CD4-positive, alpha-beta T cell treated with Interleukin-4 for 1 hour (primary cell): ENCODE measurements around the gene EAF1.
"Not testable (repeated sequence)": the region's sequence is repeated elsewhere in the genome, so short reads cannot be mapped to it uniquely, and the experiment has no call there.

Experiments used
- DNase-seq, 2 donors: peaks; one replicate each; pipeline ENCODE4 v3.0.0-alpha.2; 2020 to 2022

The EAF1 gene

GRCh38 chr3:15453501-15453900 lies 26.1 kb downstream of the EAF1 start:
- no peak for DNase-seq

- DNase-seq, result no peak
These were observed 26.7 kb downstream of the EAF1 start for GRCh38 chr3:15453991-15454625.

- no peak for DNase-seq
These were observed 27.6 kb downstream of the EAF1 start for GRCh38 chr3:15454965-15455364.

- no peak for DNase-seq
These were observed 28.4 kb downstream of the EAF1 start for GRCh38 chr3:15455756-15456155.

DNA sequence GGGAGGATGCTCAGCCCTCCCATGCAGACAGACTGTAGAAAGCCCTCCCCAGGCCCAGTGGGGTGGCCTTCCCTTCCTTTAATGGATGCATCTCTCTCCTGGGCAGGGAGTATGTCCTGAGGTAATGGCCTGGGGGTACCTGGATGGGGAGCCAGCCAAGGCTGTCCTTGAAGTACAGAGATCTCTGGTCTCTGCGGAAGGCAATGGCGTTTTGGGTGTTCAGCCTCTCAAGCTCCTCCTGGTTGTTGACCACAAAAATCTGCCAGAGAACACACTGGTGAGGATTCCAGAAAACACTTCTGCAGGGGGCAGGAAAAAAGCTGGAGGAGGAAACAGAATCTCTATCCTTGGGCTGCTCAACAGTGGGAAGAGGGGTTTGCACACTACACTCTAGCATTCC lies 28.9 kb downstream of the EAF1 start:
- no peak for DNase-seq

DNA sequence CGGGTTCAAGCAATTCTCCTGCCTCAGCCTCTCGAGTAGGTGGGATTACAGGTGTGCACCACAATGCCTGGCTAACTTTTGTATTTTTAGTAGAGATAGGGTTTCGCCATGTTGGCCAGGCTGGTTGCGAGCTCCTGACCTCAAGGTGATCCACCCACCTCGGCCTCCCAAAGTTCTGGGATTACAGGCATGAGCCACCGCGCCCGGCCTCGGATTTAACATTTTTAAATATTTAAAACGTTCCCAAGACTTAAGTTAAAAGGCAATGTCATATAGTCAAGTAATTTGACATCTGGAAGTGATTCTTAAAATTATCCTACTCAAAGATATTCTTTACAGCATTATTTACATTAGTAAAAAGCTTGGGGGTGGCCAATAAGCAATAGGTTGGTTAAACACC lies 29.5 kb downstream of the EAF1 start:
- DNase-seq, result not testable (repeated sequence)

DNA sequence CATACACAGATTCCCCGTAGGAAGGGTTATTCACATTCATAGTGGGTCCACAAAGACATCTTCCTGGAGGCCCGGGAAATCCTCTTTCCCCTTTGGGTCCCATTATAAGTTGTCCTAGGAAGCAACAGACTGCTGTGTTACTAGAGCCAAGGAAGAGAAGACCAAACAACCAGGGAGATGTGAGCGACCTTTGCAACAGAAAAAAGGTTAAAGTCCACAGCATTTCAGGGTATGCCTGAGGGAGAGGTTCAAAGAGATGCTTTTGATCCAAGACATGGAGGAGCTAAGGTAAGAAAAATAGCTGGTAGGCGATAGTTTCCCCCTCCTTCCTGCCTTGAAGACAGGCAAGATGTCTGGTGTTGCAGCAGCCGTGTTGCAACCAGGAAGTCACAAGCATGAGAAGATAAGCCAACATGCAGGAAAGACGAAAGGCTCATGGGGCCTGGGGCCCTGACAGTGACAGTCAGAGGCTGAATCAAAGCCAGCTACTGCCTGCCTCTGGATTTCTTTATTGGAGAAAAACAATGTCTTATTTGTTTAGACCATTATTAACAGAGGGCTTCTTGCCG lies 30.9 kb downstream of the EAF1 start:
- no peak for DNase-seq

GRCh38 chr3:15460891-15461531 lies 33.6 kb downstream of the EAF1 start:
- DNase-seq, result peak in 1 of 2 donors; percentile 19

- no peak for DNase-seq
These were observed 35.1 kb downstream of the EAF1 start for GRCh38 chr3:15462451-15462850.

DNA sequence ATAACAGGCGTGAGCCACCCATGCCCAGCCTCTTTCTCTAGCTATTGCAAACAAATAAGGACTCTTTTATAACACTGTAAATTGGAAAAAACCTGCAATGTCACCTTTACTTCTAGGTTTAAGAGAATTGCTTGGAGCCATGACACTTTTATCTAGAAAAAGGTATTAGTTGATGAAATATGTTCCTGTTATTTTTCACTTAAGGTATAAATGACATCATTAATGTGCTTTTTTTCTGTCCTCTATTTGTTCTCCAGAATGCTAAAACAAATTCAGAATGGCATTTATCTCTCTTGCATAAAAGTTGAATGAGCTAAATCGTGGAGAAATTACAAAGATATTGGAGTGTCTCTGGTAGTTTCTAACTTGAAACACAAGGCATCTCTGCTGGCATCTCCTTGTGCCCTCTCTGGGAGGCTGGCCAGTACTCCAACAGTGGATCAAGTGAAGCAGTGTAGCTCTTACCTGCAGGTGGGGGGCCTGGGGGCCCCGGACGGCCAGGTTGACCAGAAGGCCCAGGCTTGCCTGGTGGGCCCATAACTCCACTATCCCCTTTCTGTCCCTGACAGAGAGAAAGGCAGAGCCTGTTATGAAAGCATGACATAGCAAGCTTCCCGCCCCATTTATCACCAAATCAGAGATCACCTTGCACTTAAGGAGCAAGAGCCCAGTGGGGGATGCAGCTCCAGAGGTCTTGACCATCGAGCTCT lies 38.6 kb downstream of the EAF1 start:
- DNase-seq, result no peak

DNA sequence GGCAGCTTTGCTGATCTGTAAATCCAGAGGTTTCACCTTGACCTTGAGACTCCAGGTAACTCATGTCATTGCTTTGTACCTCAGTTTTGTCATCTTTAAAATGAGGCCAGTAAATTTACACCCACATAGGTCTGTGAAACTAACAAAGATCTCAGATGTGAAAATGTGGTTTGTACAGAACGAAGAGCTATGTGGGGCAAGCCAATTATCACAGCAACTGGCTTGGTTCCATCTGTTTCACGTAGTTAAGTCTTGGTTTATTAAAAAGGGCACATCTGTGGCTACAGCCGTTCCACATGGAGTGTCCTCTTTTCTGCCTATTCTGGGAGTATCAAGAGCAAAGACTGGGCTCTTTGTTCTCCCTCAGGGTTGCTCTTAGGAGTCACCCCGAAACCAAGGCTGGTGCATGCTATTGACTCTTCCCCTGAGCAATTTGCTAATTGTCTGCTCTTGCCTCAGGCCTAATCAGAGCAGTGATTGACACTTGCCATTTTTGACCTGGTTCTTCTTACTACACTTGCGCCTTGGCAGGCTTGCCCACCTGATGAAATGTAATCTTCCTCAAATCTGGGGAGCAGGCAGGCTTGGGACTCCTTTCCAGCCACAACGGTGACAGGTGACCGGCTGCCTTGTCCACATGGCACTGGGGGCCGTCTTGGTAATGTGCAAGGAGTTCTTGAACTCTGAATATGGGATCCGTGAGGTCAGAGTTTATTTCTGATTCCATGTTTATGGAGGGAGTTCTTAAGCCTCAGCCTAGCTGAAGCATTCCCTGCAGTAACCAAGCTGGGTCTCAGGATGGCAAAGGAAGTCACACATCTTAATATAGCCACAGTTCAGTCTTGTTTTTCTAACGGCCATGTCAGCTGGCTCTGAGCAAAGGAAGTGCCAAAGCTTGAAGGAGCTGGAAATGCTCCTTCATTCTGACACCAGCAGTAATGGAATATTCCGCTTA lies 40.1 kb downstream of the EAF1 start:
- peak in 1 of 2 donors; percentile 10 for DNase-seq

- DNase-seq, result no peak
These were observed 42.9 kb downstream of the EAF1 start for GRCh38 chr3:15470261-15470660.

GRCh38 chr3:15470849-15471248 lies 43.5 kb downstream of the EAF1 start:
- DNase-seq, result no peak

DNA sequence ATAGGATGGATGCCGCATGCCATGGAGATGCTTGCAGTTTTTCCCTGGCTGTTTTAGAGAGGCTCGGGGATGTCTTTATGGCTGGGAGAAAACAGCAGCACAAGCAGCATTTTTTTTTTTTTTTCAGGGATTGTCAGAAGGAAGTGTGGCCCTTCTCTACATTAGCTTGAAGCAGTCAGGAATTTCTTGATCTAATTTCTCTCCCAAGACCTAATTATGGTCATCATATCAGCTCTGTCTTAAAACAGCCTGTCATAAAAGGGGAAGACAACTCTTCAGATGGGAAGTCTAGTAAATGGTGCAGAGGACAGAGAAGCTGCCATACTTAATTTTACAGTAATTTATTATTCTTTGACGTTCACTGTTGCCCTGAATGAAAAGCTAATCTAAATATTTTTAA lies 44.5 kb downstream of the EAF1 start:
- DNase-seq, result no peak

- no peak for DNase-seq
These were observed 47.8 kb downstream of the EAF1 start for GRCh38 chr3:15475161-15475560.

DNA sequence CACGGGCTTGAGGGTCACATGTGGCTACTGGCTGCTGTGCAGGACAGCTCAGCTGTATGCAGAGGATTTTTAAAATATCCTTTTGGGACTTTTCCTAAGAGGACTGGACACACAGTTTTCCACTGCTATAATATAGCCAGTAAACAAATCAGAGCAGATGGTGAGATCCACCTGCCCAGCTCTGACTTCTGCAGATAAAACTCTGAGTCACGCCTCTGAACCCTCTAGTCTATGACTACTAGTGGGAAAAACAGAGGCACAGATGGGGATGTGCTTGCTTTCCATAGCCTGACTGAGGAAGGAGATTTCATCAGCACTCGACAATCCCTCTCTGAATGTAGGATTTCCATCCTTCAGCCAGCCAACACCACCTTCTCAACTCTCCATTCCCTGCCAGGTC lies 49.0 kb downstream of the EAF1 start:
- no peak for DNase-seq

DNA sequence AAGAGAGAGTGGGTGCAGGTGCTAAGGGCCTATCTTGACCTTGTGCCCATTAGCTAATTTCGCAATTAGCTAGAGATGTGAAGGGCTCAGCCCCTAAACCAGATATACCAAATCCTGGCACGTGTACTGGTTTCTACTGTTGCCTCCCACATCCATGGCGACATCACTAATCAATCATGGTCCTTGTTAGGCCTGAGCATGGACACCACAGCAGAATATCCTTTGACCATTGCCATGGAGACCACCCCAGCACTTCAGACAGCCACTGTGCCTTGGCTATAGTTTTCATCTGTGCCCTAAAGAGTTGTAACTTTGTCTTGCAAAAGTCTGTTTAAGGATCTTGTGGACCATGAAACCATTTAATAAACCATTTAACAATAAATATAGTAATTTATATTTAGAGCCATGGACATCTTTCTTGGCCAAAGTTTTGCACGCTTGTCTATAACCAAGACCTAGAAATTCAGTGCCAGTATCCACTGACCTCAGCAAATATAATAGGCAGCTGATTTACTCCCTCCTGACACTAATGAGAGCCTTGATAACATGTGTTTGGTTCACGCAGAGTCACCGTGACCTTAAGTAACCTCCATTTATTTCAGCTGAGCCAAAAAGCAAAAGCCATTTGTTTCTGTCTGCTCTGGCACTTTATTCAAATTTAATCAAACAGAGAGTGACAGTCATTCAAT lies 50.7 kb downstream of the EAF1 start:
- no peak for DNase-seq

DNA sequence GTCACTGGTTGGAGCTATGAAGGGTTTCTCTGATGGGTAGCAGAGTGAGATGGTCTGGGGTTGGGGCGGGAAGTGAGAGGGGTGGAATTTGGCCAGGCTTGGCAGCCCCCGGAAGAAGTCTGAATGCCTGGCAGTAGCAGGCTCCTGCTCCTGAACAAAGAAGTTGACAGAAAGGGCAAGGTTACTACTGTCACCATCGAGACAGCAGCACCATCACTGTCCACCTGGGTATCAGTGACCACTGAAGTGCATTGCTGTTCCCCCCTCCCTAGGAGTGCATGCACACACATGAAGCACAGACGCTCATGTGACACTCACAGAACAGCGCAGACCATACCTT lies 51.2 kb downstream of the EAF1 start:
- DNase-seq, result no peak

GRCh38 chr3:15479400-15480224 lies 52.2 kb downstream of the EAF1 start:
- DNase-seq, result no peak

DNA sequence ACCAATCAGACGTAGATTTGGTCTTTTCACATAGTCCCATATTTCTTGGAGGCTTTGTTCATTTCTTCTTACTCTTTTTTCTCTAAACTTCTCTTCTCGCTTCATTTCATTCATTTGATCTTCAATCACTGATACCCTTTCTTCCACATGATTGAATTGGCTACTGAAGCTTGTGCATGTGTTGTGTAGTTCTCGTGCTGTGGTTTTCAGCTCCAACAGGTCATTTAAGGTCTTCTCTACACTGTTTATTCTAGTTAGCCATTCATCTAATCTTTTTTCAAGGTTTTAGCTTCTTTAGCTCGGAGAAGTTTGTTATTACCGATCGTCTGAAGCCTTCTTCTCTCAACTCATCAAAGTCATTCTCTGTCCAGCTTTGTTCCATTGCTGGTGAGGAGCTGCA lies 57.2 kb downstream of the EAF1 start:
- not testable (repeated sequence) for DNase-seq

DNA sequence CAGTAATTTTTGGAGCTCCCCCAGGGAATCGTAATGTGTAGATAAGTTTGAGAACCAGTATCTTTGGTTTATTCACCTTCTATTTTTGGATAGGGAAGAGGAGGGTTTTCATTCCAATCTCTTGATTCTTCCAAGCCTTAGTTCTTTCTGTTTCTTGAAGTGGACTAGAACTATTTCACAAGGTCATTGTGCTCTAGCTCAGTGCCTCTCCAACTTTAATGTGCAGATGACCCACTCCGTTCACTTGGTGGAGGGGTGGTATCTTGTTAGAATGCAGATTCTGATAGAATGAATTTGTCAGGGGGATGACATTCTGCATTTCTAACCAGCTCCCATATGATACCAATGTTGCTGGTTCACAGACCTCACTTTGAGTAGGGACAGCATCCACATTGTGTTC lies 58.6 kb downstream of the EAF1 start:
- no peak for DNase-seq
